LNCaP clone FGC (cell line): ENCODE results near the gene VPS51.

Experiments
- DNase-seq: peaks from one replicate; pipeline ENCODE4 v3.0.0-alpha.2; 2011; ENCODE audit warnings: low read depth
- H3K4me3 ChIP-seq: 2 replicates; pipeline ENCODE4 v1.5.1; 2011; ENCODE audit warnings: mild to moderate bottlenecking, low read depth, low read length, control low read depth
- TF ChIP-seq, protein P1 (sequence below): IDR thresholded peaks from 2 replicates; pipeline ENCODE4 v1.5.1; 2012; ENCODE audit warnings: mild to moderate bottlenecking; ENCODE audit not compliant: control insufficient read depth, insufficient read depth; ENCODE audit errors: extremely low read depth

The VPS51 gene

GRCh38 chr11:65152122-65152521 is 56.1 kb downstream of the VPS51 start:
- TF ChIP-seq, protein P1, sequence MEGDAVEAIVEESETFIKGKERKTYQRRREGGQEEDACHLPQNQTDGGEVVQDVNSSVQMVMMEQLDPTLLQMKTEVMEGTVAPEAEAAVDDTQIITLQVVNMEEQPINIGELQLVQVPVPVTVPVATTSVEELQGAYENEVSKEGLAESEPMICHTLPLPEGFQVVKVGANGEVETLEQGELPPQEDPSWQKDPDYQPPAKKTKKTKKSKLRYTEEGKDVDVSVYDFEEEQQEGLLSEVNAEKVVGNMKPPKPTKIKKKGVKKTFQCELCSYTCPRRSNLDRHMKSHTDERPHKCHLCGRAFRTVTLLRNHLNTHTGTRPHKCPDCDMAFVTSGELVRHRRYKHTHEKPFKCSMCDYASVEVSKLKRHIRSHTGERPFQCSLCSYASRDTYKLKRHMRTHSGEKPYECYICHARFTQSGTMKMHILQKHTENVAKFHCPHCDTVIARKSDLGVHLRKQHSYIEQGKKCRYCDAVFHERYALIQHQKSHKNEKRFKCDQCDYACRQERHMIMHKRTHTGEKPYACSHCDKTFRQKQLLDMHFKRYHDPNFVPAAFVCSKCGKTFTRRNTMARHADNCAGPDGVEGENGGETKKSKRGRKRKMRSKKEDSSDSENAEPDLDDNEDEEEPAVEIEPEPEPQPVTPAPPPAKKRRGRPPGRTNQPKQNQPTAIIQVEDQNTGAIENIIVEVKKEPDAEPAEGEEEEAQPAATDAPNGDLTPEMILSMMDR, result no peak
- DNase-seq, result no peak
- no peak overlapping the region for H3K4me3 ChIP-seq

- TF ChIP-seq, protein P1, result no peak
- no peak for DNase-seq
- H3K4me3 ChIP-seq, result no peak overlapping the region
Measured at GRCh38 chr11:65156256-65156655, 60.2 kb downstream of the VPS51 start.

DNA sequence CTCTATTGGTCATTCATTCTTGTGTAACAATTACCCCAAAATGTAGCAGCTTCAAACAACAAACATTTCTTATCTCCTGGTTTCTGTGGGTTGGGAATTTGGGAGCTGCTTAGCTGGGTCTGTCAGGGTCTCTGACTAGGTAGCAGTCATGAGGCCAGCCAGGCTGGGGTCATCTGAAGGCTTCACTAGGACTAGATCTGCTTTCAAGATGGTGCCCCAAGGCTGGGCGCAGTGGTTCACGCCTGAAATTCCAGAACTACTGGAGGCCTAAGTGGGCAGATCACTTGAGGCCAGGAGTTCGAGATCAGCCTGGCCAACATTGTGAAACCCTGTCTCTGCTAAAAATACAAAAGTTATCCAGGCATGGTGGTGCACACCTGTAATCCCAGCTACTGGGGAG is 60.9 kb downstream of the VPS51 start:
- DNase-seq, result no peak
- H3K4me3 ChIP-seq, result no peak overlapping the region
- TF ChIP-seq, protein P1, result no peak

DNA sequence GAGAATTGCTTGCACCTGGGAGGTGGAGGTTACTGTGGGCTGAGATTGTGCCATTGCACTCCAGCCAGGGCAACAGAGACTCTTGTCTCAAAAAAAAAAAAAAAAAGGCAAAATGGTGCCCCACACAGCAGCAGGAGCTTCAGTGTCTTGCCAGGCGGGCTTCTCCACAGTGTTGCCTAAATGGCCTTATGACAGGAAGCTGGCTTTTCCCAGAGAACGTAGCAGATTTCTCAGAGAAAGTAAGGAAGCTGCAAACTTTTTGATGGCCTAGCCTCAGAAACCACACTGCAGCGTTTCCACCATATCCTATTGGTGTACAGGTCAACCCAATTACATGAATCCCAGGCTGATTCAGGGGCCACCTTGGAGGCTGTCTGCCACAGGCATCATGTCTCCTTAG is 61.3 kb downstream of the VPS51 start:
- no peak for DNase-seq
- TF ChIP-seq, protein P1, result no peak
- no peak overlapping the region for H3K4me3 ChIP-seq

- TF ChIP-seq, protein P1, result no peak
- H3K4me3 ChIP-seq, result no peak overlapping the region
- no peak for DNase-seq
Measured at GRCh38 chr11:65159012-65159411, 63.0 kb downstream of the VPS51 start.

DNA sequence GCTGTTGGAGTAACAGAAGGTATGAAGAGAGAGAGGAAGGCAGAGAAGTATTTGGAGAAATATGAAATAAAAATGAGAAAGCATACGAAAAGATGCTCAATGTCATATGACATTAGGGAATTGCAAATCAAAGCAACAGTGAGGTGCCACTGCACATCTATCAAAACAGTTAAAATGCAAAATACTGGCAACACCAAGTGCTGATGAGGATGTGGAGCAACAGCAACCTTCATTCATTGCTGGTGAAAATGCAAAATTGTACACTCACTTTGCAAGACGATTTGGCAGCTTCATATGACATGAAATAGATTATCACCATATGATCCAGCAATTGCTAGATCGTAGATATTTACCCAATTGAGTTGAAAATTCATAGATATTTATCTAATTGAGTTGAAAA is 64.6 kb downstream of the VPS51 start:
- TF ChIP-seq, protein P1, result no peak
- H3K4me3 ChIP-seq, result no peak overlapping the region
- DNase-seq, result no peak
